ENCODE data around the gene VCL.

GRCh38 chr10:74048433-74048832, 50.5 kb downstream of the VCL start:
- TF ChIP-seq YY1 (IDR thresholded peaks at IDR 0.05) (no peak), MAX (IDR thresholded peaks at IDR 0.05) (no peak), CTCF (IDR thresholded peaks at IDR 0.05; ENCODE audit: low read depth, low read length, missing input control) (no peak), GABPA (IDR thresholded peaks at IDR 0.05 in 1 of 2, conservative IDR thresholded peaks at IDR 0.05 in 1 of 2) (no peak), HNF4G (IDR thresholded peaks at IDR 0.05) (no peak), ZBTB33 (IDR thresholded peaks at IDR 0.05) (no peak), TAF1 (conservative IDR thresholded peaks at IDR 0.05) (no peak), REST (IDR thresholded peaks at IDR 0.05) (no peak), NR2F2 (IDR thresholded peaks at IDR 0.05) (no peak), ATF3 (IDR thresholded peaks at IDR 0.05) (no peak), RAD21 (IDR thresholded peaks at IDR 0.05) (no peak)
